ENCODE data around the gene KDM6B. TPM values are rescaled to one million over a fixed set of nuclear protein-coding genes. Genes with fewer than 3 reads are reported as not detected.
"Not testable (repeated sequence)": the region's sequence is repeated elsewhere in the genome, so short reads cannot be mapped to it uniquely, and the experiment has no call there.

The KDM6B gene
- total RNA-seq, 1 donor from 2014 or later = 41.0 TPM

DNA sequence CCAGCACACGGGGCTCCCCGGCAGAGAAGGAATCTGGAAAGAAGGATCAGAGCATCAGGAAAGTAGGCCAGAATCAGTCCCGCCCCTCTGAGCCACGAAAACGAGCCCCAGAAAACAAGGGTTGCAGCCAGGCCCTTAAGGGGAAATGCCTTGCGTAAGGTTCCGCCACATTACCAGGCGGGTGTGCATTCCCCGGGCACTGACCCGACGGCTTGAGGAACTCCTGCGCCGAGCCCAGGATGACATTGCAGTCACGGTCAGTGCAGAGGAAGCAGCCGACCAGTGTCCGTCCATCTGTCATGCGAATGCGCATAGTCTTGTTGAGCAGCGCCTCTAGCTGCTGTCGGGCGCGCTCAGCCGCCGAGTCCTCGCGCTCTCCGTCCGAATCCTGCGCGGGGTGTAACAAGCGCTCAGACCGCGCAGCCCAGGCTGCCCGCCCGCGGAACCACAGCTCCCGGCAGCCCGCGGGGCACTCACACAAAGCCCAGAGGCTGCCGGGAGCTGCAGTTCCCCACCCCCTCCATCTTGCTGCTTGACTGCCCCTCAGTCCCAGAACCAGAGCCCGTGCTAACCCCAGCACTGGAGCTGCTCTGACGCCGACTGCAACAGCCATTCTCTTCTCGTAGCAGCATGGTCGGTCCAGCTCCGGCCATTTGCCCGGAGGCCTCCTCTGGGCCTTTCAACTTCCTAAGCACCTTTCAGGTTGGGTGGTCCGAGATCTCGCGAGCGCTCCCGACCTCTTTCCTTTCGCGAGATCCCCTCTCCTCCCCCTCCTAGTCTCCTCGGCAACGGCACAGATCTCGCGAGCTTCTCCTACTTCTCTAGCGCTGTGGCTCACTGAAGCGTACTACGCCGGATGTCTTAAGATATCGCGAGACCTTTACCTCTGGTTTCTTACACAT is 23.0 kb downstream of the KDM6B start, which contains the start of gene NAA38:
Gene NAA38, minus strand, starts transcription at position 749 of the 902 bp plus-strand sequence. Its CDS starts 96 bp downstream, at position 653.
- intact Hi-C loops (cut with DNase I) = loop anchor here (10.0 kb wide), 1 partner anchor 842 kb away; the partner anchor contains the start of gene RNASEK
- DNase-seq (ENCODE audit: low spot score) = peak; percentile 97
- peak; percentile 94 for ATAC-seq

DNA sequence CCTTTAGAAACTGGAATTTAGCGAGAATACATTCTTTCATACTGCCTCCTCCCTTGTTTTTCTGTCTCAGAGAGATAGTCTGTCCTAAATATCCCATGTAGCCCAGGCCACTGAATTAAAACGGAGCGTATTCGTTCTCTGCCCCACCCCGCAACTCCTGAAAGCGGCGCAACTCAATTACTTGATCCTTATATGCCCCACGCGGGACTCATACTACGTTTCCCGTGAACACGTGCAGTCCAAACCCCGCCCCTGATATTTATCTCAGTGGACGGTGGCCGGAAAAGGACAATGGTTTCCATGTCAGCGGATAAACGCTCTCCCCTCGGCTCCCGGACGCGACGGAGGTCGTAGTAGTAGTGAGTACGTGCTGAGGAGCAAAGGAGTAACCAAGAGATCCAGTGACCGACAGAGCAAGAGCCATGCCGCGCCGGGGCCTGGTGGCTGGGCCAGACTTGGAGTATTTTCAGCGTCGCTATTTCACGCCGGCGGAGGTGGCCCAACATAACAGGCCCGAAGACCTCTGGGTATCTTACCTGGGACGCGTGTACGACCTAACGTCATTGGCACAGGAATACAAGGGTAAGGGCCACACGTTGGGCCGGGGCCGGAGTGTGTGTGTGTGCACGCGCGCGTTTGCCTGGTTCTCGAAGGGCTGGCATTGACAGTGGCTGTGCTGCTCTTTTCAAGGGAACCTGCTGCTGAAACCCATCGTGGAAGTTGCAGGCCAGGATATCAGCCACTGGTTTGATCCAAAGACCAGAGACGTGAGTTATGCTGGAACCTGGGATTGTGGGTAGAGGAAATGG is 23.9 kb downstream of the KDM6B start, which contains the start of gene CYB5D1:
Gene CYB5D1, plus strand, starts transcription at position 291 of the 809 bp plus-strand sequence. Its CDS starts 132 bp downstream, at position 423.
- ATAC-seq (peak; percentile 81), DNase-seq (ENCODE audit: low spot score) (peak; percentile 94)
- intact Hi-C loops (cut with DNase I) = loop anchor here (10.0 kb wide), 1 partner anchor 843 kb away; the partner anchor contains the start of gene RNASEK

GRCh38 chr17:7858522-7858810 is 24.4 kb downstream of the KDM6B start:
- peak; percentile 72 for DNase-seq (ENCODE audit: low spot score)
- ATAC-seq = no peak
- intact Hi-C loops (cut with DNase I) = loop anchor here (10.0 kb wide), 1 partner anchor 844 kb away; the partner anchor contains the start of gene RNASEK

DNA sequence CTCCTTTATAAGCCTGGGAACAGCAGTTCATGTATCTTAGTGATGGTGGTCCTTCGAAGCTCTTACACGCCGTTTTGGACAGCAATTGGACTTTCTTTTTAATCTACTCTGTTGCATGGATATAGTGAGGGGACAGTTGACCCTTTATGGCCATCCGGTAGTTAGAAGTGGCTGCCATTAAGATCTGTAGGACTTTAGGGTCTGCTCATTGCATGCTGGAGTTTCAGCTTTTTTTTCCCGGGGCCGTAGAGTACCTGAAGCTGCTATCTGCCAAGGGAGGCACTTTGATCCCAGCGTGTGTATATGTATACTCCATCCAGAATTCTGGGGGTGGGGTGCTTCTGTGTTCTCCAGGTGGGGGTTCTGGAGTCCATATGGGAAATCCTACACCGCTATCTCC is 25.0 kb downstream of the KDM6B start:
- intact Hi-C loops (cut with DNase I) = loop anchor here (10.0 kb wide), 1 partner anchor 844 kb away; the partner anchor contains the start of gene RNASEK
- ATAC-seq (no peak), DNase-seq (ENCODE audit: low spot score) (no peak)

DNA sequence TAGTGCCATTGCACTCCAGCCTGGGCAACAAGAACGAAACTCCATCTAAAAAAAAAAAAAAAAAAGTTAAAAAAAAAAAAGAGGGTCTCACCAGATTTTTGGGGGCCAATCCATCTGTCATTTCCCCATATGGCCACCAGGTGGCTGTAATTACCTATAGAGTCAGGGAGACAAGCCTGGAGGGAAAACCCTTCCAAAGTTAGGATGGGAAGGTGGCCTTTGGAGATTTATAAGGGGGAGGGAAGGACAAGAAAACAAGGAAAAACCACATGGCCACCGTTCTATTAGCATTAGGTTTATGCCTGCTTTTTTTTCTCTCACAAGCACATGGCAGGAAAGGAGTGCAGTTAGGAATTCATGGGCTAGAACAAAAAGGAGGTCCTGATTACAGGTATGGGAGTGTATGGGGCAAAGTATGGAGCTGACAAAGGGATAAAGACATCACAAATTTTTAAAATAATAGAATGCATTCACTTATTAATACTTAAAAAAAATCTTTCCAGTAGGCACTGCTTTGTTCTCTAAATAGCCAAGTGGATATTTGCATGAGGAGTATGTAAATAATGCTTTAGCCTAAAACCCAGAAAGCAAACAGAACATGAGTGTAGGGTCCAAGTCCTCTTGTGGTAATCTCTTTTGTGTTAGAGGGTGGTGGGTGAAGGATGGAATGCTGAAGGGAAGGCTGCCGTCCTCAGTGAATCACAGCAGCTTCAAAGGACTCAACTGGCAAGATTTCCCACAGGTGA is 28.8 kb downstream of the KDM6B start:
- intact Hi-C loops (cut with DNase I) = loop anchor here (10.0 kb wide), 1 partner anchor 122 kb away; no protein-coding TSS in a partner anchor
- ATAC-seq (no peak), DNase-seq (ENCODE audit: low spot score) (peak; percentile 75)

- intact Hi-C loops (cut with DNase I) = loop anchor here (10.0 kb wide), 1 partner anchor 120 kb away; no protein-coding TSS in a partner anchor
- not testable (repeated sequence) for ATAC-seq; DNase-seq (ENCODE audit: low spot score)
These were observed 30.4 kb downstream of the KDM6B start for GRCh38 chr17:7864384-7864783.

DNA sequence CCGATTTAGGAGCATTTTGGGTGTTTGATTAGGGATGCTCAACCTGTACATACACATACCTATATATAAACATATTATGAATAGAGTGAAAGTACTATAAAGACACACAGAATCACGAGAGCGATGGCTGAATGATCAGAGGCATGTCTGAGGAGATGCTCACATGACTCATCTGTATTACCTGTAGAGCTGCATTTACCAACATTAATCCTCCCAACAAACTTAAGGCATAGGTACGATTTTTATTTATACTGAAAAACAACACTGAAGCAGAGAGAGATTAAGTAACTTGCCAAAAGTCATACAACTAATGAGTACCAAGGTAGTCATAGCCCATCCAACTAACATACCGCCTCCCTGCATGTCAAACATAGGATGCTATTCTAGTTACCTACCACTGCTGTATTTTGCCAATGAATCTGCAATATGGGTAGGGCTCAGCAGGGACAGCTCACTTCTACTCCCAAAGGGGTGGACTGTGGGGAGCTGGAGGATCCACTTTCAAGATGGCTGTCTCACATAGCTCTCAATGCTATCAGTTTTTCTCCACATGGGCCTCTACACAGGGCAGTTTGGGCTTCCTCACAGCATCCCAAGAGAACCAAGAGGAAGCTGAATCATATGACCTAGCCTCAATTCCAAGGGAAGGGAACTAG is 31.1 kb downstream of the KDM6B start:
- DNase-seq (ENCODE audit: low spot score) = no peak
- no peak for ATAC-seq
- intact Hi-C loops (cut with DNase I) = loop anchor here (10.0 kb wide), 1 partner anchor 120 kb away; no protein-coding TSS in a partner anchor

DNA sequence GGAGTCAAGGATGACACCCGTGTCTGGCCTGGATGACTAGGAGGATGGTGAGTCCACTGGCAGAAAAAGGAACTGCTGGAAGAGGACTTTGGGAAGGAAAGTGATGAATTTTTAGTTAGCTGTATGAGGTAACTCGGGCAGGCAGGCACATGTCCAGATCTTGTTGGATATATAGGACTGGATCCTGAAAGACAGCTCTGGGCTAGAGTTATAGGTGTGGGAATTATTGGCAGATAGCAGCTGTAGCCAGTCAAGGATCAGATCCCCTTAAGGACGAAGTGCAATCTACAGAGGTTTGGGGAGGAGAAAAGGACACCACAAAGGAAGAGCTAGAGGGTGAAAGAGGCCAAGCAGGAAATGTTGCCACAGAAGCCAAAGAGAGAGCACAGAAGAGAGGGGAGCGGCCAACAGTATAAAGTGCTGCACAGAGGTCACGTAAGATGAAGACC is 33.9 kb downstream of the KDM6B start:
- DNase-seq (ENCODE audit: low spot score) (no peak), ATAC-seq (no peak)
- intact Hi-C loops (cut with DNase I) = loop anchor here (10.0 kb wide), 1 partner anchor 117 kb away; no protein-coding TSS in a partner anchor

DNA sequence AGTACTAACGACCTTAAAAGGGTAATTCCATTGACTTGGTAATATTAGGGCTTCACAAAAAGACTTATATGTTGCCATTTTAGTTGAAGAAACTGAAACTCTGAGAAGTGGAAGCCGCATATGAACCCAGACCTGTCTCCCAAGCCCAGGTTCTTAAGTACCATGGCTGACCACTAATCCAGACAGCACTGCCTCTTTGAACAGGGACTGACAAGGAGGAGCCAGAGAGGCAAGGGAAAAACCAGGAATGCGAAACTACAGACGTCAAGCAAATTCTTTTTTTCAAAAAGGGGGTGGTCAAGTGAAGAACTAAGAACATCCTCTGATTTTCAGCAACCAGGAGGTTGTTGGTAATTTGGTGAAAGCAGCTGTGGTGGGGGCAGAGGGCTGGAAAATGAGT is 39.0 kb downstream of the KDM6B start:
- ATAC-seq = no peak
- intact Hi-C loops (cut with DNase I) = no loop called here
- no peak for DNase-seq (ENCODE audit: low spot score)

DNA sequence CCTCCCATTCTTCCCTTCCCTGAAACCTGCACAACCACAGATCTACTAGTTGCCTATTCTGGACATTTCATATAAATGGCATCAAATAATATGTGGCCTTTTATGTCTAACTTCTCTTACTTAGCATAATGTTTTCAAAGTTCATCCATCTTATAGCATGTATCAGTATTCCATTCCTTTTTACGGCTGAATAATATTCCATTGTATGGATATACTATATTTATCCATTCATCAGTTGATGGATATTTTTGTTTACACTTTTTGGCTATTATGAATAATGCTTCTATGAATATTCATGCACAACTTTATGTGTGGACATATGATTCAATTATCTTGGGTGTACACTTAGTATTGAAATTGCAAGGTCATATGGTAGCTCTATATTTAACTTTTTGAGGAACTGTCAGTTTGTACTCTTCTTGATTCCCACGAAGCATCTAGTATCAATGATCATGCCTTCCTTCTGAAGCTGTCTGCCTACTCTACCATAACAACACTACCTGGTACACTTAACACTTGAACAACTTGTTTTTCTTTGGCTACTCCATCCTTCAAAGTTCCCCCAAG is 41.9 kb downstream of the KDM6B start:
- intact Hi-C loops (cut with DNase I) = no loop called here
- no peak for DNase-seq (ENCODE audit: low spot score)
- no peak for ATAC-seq

GRCh38 chr17:7878234-7878633 is 44.2 kb downstream of the KDM6B start:
- intact Hi-C loops (cut with DNase I) = no loop called here
- no peak for DNase-seq (ENCODE audit: low spot score)
- no peak for ATAC-seq

DNA sequence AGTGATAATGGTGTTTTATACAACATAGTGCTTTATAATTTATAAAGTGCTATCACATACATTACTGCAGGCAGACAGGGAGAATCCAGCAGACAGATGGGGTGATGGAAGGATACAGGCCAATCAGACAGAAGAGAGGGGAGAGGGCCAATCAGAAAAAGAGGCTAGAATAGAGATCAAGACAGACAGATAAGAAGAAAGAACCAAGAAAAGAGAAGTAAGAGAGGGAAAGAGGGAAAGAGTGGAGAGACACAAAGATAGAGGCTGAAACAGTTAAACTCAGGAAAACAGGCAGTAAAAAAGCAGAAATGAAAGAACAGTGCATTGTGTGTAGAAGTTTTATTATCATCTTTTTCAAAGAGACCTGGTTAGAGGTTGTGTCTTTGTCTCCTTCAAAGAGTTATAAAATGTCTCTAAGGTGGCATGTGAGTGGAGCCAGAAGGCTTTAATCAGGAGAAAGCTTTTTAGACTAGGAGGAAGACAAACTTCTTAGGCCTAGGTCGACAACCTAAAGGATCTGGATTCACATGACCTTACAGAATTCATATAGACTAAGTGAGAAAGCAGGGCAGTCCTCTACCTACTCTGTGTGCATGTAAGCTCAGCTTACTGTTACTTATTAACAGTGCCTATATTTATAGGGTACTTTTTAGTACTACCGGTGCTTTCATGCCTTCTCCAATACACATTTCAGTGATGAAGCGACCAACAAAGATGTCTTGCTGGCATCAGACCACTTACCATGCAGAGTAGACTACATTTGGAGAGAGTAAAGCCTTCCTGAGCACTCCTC is 46.3 kb downstream of the KDM6B start:
- no peak for DNase-seq (ENCODE audit: low spot score)
- no peak for ATAC-seq
- intact Hi-C loops (cut with DNase I) = no loop called here

DNA sequence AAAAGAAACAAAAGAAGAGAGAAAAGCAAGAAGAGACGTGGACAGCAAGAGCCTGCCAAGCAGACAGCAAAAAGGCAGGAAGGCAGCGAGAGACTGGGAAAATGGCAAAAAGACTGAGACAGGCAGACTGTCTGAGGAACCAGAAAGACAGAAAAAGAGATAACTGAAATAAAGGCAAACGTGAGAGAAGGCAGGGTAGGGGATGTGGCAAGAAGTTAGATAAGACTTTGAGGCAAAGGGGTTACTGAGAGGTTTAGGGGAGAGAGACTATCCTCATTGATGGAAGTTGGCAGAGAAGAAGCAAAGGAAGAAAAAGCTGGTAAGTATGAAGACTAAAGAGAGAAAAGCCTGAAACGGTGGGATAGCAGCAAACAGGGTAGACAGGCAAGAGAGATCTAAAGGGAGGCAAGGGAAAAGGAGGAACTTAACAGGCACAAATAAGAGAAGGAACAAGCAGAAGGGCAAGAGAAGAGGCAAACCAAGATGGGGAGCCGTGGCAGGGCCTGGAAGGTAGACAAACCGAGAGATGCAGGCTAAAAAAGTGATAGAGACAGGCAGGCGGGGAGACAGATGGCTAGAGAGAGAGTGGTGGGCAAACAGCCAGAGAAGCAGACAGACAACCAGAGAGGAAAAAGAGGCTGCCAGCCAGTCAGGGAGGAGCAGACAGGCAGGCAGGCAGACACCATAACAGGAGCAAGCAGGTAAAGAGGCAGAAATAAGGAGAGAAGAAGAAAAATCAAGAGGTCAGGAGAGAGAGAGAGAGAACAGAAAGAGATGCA is 47.4 kb downstream of the KDM6B start:
- intact Hi-C loops (cut with DNase I) = no loop called here
- DNase-seq (ENCODE audit: low spot score) (no peak), ATAC-seq (no peak)

- ATAC-seq (no peak), DNase-seq (ENCODE audit: low spot score) (no peak)
- intact Hi-C loops (cut with DNase I) = no loop called here
These were observed 48.1 kb downstream of the KDM6B start for GRCh38 chr17:7882068-7882467.

- intact Hi-C loops (cut with DNase I) = no loop called here
- DNase-seq (ENCODE audit: low spot score) = no peak
- no peak for ATAC-seq
These were observed 48.6 kb downstream of the KDM6B start for GRCh38 chr17:7882629-7883028.
